NCI-H2171 (cell line): ENCODE measurements around the gene C16orf90.
"Not testable (repeated sequence)": the region's sequence is repeated elsewhere in the genome, so short reads cannot be mapped to it uniquely, and the experiment has no call there.

Source experiments
- DNase-seq: peaks from one replicate; lab custom pipeline; 2025; lab: John Stamatoyannopoulos, UW

Gene C16orf90

DNA sequence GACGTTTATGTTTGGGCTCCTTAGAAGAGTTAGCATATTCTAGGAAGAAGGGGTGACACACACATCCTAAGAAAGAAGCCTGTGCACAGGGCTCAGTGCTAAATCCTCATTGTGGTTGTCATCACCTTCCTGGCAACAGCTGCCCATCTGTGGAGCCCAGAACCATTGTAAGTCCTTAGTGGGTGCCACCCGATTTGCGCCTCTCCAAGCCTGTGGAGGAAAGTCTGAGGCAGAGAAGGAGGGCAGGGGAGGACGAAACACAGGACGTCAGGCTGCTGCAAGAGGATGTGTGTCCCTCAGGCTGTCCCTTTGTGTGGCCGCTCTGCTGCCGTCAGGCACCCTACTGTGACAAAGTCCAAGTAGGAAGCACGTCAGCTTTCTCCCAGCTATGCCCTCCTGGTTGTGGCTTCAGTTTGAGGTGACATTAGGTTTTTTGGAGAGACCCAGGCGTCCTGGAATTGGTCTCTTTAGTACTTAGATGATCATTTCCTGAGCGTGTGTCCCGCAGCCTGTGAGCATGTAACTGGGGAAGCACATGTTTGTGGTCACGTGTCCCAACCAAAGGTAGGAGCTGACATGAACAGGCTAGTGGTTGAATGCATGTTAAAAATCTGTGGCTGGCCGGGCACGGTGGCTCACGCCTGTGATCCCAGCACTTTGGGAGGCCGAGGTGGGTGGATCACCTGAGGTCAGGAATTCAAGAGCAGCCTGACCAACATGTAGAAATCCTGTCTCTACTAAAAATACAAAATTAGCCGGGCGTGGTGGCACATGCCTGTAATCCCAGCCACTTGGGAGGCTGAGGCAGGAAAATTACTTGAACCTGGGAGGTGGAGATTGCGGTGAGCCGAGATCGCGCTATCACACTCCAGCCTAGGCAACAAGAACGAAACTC, 16.2 kb upstream of the C16orf90 start:
- DNase-seq, result no peak

DNA sequence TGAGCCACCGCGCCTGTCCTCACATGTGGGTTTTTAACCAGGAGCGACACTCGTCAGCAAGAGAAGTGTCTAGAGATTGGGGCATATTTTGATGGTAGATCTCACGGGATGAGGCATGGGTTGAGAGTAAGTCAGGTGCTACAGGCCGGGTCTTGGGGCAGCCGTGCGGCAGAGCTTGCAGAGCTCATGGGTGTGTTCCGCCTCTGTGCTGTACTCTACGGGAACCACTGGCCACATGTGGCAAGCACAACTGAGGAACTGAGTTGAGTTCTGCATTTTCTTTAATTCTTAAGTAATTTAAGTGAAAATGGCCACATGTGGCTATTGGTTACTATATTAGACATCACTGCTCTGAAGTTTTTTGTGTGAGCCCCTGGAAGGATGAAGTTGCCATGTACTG, 15.1 kb upstream of the C16orf90 start:
- no peak for DNase-seq

DNA sequence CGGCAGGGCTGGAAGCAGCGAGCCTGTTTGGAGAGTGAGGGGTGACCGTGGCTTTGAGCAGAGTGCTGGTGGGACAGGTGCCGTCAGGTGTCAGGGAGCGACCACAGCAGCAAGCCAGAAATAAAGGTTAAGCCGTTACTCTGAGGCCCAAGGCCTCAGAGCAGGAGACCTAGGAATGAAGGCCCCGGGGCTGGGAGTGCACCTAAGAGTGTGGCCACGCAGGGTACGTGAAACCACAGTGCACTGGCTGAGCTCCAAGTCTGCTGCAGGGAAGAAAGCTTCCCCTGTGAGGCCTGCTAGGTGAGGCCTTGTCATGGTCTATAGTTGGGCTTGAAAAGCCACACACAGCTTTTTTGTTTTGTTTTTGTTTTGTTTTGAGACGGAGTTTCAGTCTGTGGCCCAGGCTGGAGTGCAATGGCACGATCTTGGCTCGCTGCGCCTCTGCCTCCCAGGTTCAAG, 14.2 kb upstream of the C16orf90 start:
- DNase-seq, result no peak

DNA sequence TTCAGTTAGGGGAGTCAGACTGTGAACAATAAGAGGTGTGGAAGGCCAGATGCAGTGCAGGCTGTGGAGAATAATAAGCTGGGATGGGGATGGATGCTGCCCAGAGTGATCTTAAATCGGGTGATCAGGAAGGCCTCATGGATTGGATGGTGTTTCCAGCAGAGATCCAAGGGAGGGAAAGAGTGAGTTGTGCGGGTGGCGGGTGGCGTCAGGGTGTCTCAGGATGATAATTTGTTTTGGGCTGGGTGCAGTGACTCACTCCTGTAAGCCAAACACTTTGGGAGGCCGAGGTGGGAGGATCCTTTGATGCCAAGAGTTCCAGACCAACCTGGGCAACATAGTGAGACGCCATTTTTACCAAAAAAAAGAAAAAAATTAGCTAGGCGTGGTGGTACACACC, 13.4 kb upstream of the C16orf90 start:
- DNase-seq, result no peak

DNA sequence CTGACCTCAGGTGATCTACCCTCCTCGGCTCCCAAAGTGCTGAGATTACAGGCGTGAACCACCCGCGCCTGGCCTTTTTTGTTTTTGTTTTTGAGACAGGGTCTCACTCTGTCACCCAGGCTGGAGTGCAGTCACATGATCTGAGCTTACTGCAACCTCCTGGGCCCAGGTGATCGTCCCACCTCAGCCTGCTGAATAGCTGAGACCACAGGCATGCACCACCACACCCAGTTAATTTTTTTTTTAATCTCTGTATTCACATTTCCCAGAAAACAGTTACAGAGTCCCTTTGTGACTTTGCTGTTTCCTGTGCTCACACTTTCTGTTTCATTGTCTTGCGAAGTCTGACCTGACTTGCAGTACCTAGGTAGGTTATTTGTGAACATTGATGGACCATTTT, 8.2 kb upstream of the C16orf90 start:
- DNase-seq, result no peak

DNA sequence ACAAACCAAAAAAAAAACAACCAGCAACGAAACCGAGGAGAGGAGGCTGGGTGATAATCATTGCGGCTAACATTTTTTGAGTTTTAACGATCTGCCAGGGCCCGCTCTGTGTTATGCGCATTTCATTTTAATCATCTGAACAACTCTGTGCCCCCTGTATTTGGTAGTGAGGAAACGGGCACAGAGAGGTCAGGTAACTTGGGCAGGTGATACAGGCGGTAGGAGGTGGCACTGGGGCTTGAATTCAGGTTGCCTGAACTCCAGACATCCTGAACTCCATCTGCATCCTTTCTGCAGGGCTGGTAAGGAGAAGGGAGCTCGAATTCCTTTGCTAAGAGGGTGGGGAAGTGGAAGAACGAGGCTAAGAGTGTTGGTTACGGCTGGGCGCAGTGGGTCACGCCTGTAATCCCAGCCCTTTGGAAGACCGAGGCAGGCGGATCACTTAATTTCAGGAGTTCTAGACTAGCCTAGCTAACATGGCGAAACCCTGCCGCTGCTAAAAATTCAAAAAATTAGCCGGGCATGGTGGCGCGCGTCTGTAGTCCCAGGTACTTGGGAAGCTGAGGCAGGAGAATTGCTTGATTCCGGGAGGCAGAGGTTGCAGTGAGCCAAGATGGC, 6.6 kb upstream of the C16orf90 start:
- DNase-seq, result no peak

DNA sequence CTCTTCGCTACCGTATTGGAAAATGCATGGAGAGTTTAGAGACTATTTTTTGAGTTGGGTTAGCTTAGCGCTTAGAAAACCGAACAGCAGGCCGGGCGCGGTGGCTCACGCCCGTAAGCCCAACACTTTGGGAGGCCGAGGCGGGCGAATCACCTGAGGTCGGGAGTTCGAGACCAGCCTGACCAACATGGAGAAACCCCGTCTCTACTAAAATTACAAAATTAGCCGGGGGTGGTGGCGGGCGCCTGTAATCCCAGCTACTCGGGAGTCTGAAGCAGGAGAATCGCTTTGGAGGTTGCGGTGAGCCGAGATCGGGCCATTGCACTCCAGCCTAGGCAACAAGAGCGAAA, 6.1 kb upstream of the C16orf90 start:
- DNase-seq, result not testable (repeated sequence)

DNA sequence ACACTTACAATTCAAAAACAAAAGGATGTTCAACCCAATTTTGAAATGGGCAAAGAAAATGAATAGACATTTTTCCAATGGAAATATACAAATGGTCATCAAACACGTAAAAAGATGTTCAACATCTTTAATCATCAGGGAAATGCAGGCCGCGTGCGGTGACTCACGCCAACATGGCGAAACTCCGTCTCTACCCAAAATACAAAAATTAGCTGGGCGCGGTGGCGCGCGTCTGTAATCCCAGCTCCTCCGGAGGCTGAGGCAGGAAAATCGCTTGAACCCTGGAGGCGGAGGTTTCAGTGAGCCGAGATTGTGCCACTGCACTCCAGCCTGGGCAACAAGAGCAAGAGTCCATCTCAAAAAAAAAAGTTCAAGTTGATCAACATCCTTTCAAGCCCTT, 3.7 kb upstream of the C16orf90 start:
- no peak for DNase-seq

DNA sequence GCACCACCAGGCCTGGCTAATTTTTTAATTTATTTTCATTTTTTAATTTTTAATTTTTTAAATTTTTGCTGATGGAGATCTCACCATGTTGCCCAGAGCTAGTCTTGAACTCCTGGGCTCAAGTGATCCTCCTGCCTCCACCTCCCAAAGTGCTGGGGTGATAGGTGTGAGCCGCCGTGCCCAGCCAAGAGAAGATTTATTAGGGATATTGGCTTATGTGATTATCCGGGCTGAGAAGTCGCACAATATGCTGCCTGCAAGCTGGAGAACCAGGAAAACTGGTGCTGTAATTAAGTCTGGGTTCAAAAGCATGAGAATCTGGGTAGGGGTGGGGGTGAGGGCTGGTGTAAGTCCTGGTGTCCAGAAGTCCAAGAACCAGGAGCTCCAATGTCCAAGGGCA, 2.5 kb upstream of the C16orf90 start:
- no peak for DNase-seq

DNA sequence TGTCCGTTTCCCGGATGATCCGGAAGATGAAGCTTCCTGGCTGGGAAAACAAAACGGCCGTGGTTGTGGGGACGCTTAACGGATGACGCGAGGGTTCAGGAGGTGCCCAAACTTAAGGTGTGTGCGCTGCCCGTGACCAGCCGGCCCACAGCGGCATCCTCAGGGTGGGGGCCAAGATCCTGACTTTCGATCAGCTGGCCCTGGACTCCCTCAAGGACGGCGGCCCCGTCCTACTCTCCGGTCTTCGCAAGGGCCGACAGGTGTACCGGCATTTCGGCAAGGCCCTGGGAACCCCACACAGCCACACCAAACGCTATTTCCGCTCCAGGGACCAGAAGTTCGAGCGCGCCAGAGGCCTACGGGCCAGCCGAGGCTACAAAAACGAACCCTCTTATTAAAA, 1.1 kb upstream of the C16orf90 start:
- no peak for DNase-seq

DNA sequence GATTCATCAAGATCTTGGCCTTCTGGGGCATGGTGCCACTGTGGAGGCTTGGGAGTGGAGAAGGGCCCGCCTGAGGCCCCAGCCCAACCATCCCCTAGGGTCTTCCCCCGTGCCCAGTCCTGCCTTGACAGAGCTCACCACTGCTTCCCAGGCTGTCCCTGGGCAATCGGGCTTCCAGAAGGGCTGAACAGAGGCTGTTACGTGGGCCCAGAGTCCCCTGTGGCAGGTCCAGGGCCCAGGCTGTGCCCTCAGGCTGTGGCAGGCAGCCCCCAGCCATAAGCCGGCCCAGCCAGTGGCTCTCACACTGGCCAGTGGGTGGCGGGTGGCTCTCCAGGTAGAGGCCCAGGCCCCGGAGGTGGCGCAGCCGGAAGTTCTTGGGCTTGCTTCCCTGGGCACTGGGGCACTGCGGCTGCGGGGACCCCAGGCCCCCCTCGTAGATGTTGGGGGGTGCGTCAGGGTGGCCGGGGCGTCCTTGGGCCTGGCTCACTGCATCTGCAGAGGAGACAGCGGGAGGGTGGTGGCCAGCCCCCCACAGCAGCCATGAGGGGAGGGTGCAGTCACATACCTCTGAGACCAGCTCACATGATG, 809 bp downstream of the C16orf90 start:
- no peak for DNase-seq

DNA sequence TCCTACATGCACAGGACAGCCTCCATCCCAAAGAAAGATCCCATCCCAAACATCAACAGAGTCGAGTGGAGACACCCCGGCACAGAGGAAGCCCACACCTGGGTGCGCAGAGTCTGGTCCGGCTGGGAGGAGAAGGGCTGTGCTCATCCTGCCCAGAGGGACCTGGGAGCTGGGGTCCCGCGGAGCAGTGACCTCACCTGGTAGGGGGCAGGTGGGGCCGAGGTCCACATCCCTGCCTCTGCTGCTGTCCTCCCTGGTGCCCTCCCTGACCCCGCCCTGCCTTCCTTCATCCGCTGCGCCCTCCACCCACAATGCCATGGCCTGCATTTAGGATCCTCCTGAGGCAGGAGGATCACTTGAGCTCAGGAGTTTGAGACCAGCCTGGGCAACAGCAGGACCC, 2.9 kb downstream of the C16orf90 start:
- no peak for DNase-seq

DNA sequence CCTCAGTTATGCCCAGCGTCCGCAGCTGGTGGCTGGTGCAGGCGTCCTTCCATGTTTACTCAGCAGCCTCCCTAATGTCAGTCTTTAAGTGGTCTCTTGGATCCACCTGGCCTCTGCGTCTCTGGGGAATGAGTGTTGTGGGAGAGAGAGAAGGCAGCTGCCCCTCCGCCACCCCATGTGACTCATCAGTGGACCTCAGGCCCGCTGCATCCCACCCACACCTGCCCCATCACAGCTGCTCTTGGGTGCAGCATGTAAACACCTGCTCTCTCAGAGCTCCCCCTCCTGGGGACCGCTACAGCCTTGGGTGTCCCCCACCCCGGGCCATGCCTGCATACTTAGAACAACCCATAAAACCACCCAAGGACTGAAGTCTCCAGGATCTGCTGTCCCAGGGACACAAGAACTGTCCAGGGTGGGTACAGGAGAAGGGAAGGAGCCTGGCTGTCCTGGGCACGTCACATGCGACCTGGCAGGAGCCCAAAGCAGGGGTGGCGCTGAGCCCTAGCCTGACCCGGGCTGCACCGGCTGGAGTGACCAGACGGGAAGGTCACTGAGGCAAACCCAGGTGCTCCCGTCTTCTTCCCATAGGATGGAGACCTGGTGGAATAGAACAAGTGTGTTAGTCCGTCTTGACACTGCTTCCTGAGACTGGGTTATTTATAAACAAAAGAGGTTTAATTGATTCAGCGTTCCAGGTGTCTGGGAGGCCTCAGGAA, 4.2 kb downstream of the C16orf90 start:
- DNase-seq, result no peak

DNA sequence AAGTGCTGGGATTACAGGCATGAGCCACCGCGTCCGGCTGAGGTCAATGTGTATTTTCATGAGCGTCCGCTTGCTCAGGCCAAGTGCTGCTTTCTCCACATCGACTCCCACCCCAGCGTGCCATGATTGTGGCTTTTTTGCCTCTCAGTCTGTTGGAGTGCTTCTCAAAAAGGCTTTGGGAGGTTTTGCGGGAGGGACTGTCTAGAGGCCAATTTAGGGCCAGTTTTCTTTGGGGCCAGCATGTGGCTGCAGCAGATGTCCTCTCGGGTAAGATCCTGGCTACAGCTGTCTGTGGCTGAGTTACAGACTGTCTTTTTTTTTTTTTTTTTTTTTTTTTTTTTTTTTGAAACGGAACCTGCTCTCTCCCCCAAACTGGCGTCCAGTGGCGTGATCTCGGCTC, 6.5 kb downstream of the C16orf90 start:
- no peak for DNase-seq

DNA sequence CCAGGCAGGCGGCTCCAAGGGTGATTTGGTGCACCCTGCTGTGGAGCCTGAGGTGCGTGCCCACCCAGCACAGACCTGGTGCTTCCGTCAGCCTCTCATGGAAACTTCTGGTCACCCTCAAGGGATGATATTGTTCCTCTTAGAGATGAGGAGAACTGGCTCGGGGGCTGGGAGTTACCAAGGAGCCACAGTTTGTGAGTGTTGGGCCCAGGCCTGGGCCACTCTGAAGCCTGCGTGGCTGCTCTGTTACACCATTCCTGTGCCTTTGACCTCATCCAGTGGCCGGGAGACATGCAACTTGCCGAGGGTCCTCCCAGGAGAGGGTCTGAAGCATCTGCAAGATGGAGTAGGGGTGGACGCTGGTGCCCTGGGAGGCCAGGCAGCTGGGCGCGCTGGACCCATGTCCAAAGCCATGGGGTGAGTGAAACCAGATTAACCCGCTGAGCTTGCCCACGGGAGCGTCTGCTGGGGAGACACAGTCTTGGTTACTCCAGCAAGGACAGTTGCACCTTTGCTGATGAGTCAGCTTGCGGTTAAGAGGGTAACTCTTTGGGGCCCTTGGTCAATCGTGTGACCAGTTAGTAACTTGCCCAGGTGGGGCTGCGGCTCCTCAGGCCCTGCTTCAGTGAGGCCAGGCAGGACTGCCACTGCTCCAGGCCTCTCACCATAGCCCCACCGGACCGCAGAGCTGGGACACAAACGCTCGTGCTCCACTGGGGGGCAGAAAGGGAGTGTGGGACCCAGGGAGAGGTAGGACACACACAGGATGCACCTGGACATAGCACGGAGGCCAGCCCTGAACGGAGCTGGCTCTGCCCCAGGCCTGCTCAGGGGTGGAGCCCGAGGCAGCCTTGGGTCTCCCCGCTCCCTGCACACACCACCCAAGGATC, 7.5 kb downstream of the C16orf90 start:
- no peak for DNase-seq

DNA sequence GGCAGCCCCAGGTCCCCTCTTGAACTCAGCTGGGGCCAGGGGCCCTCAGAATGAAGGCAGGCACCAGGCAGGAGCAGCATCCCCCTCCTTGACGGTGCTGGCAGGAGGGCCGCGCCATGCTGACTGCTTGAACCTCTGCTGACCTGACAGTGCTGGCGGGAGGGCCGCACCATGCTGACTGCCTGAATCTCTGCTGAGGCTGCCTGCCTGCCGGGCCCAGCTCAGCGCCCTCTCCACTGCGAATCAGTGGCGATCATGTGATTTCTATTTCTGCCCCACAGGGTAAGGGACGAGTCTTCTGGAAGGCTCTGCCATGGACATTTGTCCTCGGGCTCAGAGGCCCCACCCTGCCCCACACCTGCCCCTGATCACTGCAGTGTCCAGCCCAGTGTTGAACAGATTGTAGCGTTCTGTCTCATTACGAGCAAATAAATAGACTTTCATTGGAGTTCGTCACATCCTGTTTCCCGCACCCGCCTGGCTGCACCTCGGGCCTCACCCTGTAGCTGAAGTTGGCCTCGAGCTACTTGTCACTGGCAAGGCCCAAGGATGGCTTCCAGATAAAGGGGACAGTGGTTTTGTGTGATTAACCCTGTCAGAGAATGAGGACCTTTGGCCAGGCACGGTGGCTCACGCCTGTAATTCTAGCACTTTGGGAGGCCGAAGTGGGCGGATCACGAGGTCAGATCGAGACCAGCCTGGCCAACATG, 8.6 kb downstream of the C16orf90 start:
- DNase-seq, result no peak

DNA sequence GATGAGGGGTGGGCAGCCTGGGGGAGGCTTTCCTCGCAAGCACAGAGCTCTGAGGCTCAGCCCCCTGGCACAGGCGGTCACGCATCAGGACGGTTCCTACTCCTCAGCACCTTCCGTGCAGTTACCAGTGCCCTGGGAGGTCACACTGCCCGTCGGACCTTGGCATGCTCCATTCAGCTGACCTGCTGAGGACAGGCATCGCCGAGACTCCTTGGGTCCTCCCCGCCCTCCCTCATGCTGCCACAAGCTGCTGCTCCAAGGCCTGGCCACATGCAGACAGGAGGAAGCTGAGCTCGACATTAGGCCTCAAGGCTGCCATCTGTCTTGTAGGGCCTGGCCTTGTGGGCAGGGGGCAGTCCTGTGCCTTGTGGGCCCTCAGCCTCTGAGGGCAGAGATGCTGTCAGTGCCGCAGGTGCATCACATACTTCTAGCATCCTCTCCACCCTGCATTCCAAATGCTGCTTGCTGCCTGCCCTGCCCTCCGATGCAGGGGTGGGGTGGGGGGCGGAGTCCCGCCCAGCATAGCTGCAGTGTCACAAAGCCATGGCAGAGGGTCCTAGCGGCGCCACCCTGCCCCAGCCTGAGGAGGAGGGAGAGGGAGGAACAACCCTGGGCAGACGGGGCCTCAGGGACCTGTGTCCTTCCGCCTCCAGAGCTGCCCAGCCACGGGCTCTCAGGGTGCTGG, 9.3 kb downstream of the C16orf90 start:
- DNase-seq, result no peak

DNA sequence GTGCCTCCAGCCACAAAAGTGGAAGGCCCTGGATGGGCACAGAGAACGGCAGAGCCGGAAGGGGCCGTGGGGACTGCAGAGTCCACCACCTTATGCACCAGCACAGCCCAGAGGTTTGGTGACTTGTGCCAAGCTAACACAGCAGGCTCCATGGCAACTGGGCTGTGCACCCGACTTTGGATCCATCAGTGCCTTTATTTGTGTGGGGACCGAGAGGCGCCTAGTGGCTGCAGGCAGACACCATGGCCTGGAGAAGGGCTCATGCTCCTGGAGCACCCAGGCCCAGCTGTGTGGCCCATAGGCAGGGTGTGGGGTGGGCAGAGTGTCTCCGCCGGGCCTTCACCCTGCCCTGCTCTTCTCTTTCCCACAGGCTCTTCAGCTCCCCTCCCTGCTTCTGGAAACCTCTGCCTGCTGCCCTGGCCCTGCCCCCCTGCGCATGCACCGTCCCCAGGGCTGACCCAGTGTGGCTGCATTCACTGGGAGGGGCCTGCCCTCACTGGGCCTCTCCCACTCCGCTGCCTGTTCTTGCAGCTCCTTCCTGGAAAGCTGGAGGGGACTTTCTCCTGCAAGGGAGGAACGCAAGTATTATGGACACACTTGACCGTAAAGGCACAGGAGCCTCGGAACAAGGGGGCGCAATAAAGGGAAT, 10.1 kb downstream of the C16orf90 start:
- no peak for DNase-seq

DNA sequence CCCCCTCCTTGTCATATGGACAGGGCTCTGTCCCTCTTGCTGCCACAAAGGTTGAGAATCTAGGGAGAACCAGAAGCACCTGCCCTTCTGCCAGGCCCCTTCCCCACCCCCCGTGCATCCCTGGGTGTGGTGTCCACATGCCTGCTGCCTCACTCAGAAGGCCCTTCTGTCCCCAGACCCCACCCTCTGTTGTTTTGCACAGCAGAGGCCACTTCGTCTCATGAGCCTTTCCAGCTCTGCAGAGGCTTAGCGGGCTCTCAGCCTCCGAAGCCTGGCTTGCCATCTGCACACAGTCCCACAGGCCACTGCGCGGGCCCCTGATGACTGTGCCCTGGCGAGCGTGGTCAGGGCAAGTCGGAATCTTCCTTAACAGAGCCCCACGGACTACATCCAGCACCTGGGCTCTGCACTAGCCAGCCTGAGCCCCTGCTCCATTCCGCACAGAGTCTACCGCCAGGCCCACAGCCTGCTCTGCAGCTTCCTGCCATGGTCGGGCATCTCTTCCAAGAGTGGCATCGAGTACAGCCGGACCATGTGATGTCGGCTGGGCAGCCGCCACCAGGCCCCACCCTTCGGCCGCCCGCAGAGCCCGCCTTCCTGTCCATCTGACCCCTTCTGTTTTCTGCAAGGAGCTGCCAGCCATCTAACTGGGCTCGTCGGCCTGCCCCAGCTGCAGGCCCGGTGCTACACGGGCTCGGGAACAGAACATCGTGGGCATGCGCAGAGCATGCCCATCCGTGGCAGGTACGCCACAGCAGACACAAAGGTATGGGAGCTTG, 10.8 kb downstream of the C16orf90 start:
- no peak for DNase-seq
